Activated T-cell treated with anti-CD3 and anti-CD28 coated beads for 24 hours (primary cell): ENCODE measurements around the gene STAC3.
A peak's percentile ranks its signal among the peaks of the same experiment; 100 is the strongest.

Experiments
- DNase-seq: peaks from one replicate; pipeline ENCODE4 v3.0.0-alpha.2; 2020; ENCODE audit warnings: low read depth

STAC3 gene

DNA sequence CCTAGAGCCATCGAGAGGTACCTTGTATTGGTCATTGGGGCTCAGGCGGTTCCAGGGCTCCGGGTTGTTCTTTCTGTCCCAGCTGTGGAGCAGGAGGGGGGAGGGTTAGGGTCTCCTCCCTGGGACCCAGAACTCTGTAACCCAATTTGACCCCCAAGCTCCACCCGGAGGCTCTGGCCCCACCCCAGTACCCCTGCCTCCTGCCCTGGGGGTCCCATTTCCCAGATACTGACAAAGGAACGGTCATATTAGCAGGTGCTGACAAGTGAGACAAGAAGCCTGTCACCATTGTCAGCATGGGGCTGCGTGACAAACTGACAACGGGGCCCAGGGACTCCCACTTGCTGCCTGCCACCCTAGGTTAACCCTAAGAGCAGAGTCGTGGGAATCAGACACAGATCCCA is 15.3 kb downstream of the STAC3 start:
- no peak for DNase-seq

DNA sequence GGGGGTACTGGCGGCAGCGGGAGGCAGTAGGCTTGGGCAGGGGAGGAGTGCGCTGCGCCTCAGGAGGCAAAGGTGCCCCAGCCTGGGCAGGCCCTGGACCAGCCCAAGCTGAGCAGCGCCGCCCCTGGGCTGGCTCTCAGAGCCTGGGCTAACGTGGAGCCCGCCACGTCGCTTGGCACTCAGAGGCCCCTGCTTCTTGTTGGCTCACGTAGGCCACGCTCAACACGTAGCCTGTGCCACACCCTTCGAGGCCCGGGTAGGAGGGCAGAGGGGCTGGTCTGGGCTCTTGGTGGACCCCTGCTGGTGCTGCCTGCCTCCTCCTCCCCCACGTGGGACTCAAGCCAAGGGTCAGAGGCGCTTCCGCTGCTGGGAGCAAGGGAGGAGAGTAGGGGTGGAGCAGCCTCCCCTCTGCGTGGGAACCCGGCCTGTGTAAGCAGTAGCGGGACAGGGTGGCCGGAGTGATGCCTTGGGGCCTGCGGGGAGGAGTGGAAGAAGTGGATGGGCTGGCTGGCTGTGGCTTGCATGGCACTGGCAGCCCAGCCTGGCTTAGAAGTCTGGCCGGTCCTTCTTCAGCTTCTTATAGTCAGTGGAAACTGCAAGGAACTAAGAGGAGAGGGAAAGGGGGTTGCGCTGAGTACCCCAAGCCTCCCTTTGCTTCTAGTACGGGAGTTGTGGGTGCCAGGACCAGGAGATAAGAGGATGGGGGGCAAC is 15.8 kb downstream of the STAC3 start:
- no peak for DNase-seq

DNA sequence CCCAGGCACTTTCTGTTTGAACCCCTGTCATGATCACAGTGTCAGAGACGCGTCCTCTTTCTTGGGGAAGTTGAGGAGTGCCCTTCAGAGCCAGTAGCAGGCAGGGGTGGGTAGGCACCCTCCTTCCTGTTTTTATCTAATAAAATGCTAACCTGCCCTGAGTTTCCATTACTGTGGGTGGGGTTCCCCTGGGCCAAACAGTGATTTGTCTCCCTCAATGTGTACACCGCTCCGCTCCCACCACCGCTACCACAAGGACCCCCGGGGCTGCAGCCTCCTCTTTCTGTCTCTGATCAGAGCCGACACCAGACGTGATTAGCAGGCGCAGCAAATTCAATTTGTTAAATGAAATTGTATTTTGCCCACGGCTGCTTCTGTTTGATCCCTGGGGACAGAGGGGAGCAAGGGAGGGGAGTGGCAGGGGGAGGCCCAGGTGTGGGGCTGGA is 16.4 kb downstream of the STAC3 start:
- no peak for DNase-seq

DNA sequence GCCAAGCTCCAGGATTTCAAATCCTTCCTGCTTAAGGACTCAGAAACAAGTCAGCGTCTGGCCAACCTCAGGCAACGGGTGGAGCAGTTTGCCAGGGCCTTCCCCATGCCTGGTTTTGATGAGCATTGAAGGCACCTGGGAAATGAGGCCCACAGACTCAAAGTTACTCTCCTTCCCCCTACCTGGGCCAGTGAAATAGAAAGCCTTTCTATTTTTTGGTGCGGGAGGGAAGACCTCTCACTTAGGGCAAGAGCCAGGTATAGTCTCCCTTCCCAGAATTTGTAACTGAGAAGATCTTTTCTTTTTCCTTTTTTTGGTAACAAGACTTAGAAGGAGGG is 16.8 kb downstream of the STAC3 start:
- DNase-seq = no peak

DNA sequence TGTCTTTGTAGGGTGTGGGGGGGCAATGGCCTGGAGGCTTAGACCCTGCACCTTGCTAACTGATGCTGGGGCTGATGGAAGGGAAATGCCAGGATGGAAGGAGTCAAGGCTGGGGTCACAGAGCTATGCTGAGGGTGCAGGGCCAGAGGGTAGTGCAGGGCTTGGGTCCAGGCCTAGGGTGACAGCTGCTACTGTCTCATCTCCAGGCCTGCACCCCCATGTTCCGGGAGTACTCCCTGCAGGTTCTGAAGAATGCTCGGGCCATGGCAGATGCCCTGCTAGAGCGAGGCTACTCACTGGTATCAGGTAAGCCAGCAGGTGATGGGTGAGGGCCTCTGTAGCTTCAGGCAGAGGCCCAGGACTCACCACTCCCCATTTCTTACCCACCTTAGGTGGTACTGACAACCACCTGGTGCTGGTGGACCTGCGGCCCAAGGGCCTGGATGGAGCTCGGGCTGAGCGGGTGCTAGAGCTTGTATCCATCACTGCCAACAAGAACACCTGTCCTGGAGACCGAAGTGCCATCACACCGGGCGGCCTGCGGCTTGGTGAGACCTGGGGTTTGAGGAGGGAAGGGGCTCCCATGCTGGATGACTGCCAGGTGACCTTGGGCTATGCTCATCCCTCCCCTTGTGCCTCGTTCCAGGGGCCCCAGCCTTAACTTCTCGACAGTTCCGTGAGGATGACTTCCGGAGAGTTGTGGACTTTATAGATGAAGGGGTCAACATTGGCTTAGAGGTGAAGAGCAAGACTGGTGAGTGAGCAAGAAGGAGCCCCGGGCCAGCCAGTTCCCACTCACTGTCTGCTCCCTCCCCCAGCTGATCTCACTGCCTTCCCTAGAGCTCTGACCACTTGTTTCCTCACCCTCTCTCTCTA is 17.4 kb downstream of the STAC3 start:
- no peak for DNase-seq

GRCh38 chr12:57232156-57232756 is 18.7 kb downstream of the STAC3 start:
- DNase-seq = no peak

GRCh38 chr12:57231276-57232021 is 19.5 kb downstream of the STAC3 start:
- no peak for DNase-seq

DNA sequence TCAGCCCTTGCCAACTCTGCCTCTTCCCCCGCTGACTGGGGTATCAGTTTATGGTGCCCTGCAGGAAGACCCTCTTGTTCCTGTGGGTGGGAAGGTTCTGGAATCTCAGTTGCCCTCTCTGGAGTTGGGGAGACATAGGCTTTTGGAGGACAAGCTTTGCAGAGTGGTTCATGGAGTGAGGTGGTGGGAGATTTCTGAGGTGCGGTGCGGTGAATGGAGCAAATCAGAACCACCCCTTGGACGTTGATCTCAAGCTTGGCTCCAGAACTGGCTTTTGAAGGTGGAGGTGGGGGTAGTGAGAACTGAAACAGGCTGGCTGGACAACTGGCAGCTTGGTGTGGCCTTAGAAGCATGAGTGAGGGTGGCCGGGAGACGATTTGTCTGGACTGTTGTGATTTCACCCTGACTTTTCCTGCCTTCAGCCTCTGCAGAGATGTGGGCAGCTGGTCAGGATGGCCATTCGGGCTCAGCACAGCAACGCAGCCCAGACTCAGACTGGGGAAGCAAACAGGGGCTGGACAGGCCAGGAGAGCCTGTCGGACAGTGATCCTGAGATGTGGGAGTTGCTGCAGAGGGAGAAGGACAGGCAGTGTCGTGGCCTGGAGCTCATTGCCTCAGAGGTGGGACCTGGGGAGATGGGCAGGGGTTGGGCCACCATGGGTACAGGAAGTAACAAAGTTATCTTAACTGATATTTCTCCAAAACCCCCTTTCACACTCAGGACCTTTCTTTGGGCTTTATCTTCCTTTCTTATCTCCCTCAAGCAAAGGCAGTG is 20.4 kb downstream of the STAC3 start:
- no peak for DNase-seq

GRCh38 chr12:57229634-57230380 is 21.2 kb downstream of the STAC3 start, which contains the start of gene SHMT2:
Gene SHMT2 (plus strand): TSS chr12:57229711. CDS start chr12:57229779, 68 bp downstream.
- DNase-seq = peak; percentile 94

- no peak for DNase-seq
These were observed 21.8 kb downstream of the STAC3 start for GRCh38 chr12:57229046-57229633.

GRCh38 chr12:57227315-57228115 is 23.5 kb downstream of the STAC3 start:
- DNase-seq = no peak

DNA sequence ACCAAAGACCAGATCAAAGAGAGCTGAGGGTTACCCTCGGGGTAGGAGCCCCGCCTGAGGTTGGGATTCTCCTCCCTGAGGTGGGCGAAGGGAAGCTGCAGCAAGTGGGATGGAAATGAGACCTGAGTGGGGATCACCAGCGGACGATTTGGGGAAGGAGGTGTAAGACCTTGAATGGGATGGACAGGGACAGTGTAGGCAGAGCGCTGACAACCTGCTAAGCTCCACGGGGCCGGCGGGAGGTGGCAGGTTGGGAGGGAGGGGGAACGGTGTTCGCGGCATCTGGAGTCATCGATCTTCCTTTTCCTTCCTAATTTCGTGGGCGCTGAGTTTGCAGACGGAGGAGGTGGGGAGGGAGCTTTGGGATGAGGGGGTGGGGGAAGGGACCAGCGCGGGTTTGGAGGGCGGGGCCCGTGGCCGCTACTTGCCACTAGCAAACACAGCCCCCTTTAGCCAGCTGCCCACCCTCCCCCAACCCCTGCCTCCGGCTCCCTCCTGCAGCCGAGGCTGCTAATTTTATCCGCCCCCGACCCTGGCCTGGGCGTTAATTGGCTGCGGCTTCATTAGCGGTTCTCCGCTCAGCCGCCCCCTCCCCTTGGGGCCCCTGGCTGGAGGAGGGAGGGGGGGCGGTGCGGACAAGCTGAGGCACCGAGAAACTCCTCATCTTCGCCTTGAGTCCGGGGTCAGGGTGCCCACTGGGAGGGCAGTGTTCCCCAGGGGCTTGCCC is 24.2 kb downstream of the STAC3 start:
- no peak for DNase-seq

GRCh38 chr12:57225680-57226210 is 25.2 kb downstream of the STAC3 start:
- DNase-seq = no peak

DNA sequence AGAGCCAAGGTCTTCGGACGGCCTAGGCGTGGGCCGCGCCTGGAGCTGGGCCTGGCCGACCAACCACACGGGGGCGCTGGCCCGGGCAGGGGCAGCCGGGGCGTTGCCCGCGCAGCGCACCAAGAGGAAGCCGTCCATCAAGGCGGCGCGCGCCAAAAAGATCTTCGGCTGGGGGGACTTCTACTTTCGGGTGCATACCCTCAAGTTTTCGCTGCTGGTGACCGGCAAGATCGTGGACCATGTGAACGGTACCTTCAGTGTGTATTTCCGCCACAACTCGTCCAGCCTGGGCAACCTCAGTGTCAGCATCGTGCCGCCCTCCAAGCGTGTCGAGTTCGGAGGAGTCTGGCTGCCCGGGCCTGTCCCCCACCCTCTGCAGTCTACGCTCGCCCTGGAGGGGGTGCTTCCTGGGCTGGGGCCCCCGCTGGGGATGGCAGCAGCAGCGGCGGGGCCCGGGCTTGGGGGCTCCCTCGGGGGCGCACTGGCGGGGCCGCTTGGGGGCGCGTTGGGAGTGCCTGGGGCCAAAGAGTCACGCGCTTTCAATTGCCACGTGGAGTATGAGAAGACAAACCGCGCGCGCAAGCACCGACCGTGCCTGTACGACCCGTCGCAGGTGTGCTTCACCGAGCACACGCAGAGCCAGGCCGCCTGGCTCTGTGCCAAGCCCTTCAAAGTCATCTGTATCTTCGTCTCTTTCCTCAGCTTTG is 25.9 kb downstream of the STAC3 start:
- DNase-seq = no peak

GRCh38 chr12:57224278-57224972 is 26.6 kb downstream of the STAC3 start:
- no peak for DNase-seq

DNA sequence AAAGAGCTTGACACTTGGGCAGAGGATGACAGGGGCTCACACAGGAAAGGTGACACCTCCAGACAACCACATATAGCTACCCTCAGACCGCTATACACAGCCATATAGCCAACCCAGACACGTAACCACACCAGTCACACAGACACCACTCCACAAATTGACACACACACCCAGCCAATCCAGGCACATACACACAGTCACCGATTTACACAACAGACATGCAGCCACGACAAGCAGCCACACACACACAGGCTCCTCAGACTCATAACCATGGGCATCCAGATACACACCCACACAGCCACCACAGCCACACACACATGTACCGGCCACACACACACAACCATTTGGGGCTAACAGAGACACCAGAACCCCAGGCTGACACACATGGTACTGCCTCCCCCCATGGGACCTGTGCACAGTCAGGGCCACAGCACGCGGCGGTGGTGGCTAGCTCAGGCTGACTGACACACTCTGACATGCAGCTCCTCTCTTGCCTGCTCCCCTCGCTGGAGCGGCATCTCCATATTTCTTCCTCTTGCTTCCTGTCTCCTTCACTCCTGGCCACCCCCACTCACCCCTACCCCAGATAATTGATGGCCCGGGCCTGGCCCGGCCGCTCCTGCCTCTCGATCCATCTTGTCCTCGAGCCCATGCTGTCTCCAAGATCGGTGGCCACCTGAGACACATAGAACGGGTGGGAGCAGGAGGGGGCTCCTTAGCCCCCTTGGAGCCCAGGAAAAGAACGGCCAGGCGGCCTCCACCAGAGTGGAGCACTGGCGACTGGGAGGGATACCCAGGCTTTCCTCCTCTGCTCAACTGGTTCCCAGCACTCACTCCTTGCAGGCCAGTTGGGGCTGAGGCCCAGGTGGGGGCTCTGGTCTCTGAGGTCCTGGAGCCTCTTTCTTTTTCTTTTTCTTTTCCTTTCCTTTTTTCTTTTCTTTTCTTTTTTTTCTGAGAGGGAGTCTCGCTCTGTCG is 27.5 kb downstream of the STAC3 start:
- DNase-seq = no peak
